ENCODE measurements around the gene SLC22A16. TPM values are rescaled to one million over a fixed set of nuclear protein-coding genes. Genes with fewer than 3 reads are reported as not detected.

Gene SLC22A16
- total RNA-seq, 2 experiments from 2014 or later: not detected

GRCh38 chr6:110434961-110435602 is 41.3 kb downstream of the SLC22A16 start:
- ChIA-PET POLR2A (no interaction called here), CTCF (no interaction called here)
- DNase-seq: no peak
- Mint-ChIP-seq H3K27me3 (peaks cover 2% of the 10 kb centered on the region), H3K36me3 (ENCODE audit: low read depth) (no peaks in the 10 kb centered on the region), H3K4me3 (no peak overlapping the region), H3K9me3 (peaks cover 3% of the 10 kb centered on the region), H3K4me1 (ENCODE audit: low read depth) (no peaks in the 10 kb centered on the region), H3K27ac (no peak overlapping the region)
- no peak for TF ChIP-seq CTCF (IDR thresholded peaks at IDR 0.05)
- Histone ChIP-seq H3K9me3 (ENCODE audit: control insufficient read depth in 1 of 2, insufficient read depth in 1 of 2, low read length in 2 of 2) (no peaks in the 10 kb centered on the region), H3K27me3 (ENCODE audit: control insufficient read depth in 1 of 2, insufficient read depth in 2 of 2, low read length in 2 of 2) (no peaks in the 10 kb centered on the region), H3K4me1 (ENCODE audit: insufficient read depth, low read length) (no peaks in the 10 kb centered on the region), H3K27ac (ENCODE audit: low read depth in 1 of 2, low read length in 2 of 2) (no peak overlapping the region), H3K36me3 (ENCODE audit: insufficient read depth, low read length) (no peaks in the 10 kb centered on the region), H3K4me3 (ENCODE audit: low read length) (no peak overlapping the region)
- no peak for ATAC-seq (ENCODE audit: poor library complexity)
- intact Hi-C loops (cut with DNase I, micrococcal nuclease): no loop called here

- Histone ChIP-seq H3K36me3 (ENCODE audit: insufficient read depth, low read length) (no peaks in the 10 kb centered on the region), H3K27ac (ENCODE audit: low read depth in 1 of 2, low read length in 2 of 2) (no peak overlapping the region), H3K27me3 (ENCODE audit: control insufficient read depth in 1 of 2, insufficient read depth in 2 of 2, low read length in 2 of 2) (no peaks in the 10 kb centered on the region), H3K4me3 (ENCODE audit: low read length) (no peak overlapping the region), H3K9me3 (ENCODE audit: control insufficient read depth in 1 of 2, insufficient read depth in 1 of 2, low read length in 2 of 2) (no peaks in the 10 kb centered on the region), H3K4me1 (ENCODE audit: insufficient read depth, low read length) (no peaks in the 10 kb centered on the region)
- no peak for TF ChIP-seq CTCF (IDR thresholded peaks at IDR 0.05)
- intact Hi-C loops (cut with DNase I, micrococcal nuclease): no loop called here
- Mint-ChIP-seq H3K4me1 (ENCODE audit: low read depth) (no peaks in the 10 kb centered on the region), H3K36me3 (ENCODE audit: low read depth) (no peaks in the 10 kb centered on the region), H3K4me3 (no peak overlapping the region), H3K27ac (no peak overlapping the region), H3K9me3 (peaks cover 3% of the 10 kb centered on the region), H3K27me3 (no peaks in the 10 kb centered on the region)
- CTCF ChIA-PET: no interaction called here
- POLR2A ChIA-PET: no interaction called here
- ATAC-seq (ENCODE audit: poor library complexity): no peak
- no peak for DNase-seq
Observed at GRCh38 chr6:110432285-110432900, 44.0 kb downstream of the SLC22A16 start.

- Mint-ChIP-seq H3K27ac (no peak overlapping the region), H3K4me3 (no peak overlapping the region), H3K36me3 (ENCODE audit: low read depth) (no peaks in the 10 kb centered on the region), H3K27me3 (peaks cover 5% of the 10 kb centered on the region), H3K4me1 (ENCODE audit: low read depth) (no peaks in the 10 kb centered on the region), H3K9me3 (peaks cover 3% of the 10 kb centered on the region)
- H3K36me3 ChIP-seq (ENCODE audit: insufficient read depth, low read length): no peaks in the 10 kb centered on the region
- no peak overlapping the region for H3K27ac ChIP-seq (ENCODE audit: low read depth in 1 of 2, low read length in 2 of 2)
- ChIA-PET CTCF (no interaction called here), POLR2A (no interaction called here)
- intact Hi-C loops (cut with DNase I, micrococcal nuclease): no loop called here
- no peak for ATAC-seq (ENCODE audit: poor library complexity)
- H3K27me3 ChIP-seq (ENCODE audit: control insufficient read depth in 1 of 2, insufficient read depth in 2 of 2, low read length in 2 of 2): no peaks in the 10 kb centered on the region
- no peaks in the 10 kb centered on the region for H3K4me1 ChIP-seq (ENCODE audit: insufficient read depth, low read length)
- no peak overlapping the region for H3K4me3 ChIP-seq (ENCODE audit: low read length)
- no peak for DNase-seq
- no peaks in the 10 kb centered on the region for H3K9me3 ChIP-seq (ENCODE audit: control insufficient read depth in 1 of 2, insufficient read depth in 1 of 2, low read length in 2 of 2)
- TF ChIP-seq CTCF (IDR thresholded peaks at IDR 0.05): no peak
Observed at GRCh38 chr6:110430741-110431140, 45.7 kb downstream of the SLC22A16 start.
